ENCODE data around the gene TMEM208.

TMEM208 gene

DNA sequence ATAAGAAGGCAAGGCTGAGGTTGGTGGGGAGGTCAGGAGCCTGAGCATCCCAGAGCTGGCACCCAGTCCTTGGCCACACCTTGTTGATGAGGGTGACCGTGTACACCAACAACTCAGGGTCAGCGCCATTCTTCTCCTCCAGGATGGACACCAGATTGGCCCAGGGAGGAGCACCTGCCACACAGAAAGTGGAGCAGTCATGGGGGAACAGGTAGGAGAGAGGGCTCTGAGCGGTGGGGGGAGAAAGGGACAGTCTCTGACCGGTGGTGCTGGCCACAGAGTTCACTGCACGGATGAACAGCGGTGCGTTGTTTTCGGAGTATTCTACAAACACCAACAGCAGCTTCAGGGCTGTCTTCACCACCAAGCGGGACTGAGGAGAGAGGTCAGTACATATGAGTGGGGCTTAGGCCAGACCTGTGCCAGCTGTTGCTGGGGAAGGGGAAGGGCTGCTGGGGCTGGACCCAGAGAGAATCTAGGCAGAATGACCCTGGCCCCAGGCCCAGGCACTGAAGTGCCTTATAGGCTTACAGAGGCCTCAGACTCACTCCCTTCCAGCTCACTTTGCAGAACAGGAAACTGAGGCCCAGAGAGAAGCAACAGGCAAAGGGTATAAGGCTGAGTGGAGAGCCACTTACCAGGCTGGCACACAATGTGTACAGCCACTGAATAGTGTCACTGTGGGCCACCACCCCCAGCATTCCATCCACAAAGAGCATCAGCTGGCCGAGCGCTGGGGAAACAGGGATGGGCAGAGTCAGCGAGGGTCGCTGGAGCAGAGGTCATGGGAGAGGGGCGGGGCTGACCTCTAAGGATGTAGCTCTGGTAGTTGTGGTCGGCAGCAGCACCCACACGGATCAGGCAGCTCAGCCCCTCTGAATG, 10.7 kb downstream of the TMEM208 start:
- DNase-seq = no peak

DNA sequence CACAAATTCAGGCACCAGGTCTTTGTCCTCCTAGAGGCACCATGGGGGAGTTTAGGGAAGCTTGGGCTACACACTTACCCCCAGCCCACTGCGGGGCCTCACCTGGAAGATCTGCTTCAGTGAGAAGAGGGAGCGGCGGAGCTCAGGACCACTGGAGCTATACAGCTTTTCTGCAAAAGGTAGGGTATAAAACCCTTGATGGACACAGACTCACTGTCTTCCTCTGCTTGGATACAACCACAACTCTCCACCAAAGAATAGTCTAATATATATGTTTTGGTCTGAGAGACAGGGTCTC, 11.3 kb downstream of the TMEM208 start:
- DNase-seq = no peak

DNA sequence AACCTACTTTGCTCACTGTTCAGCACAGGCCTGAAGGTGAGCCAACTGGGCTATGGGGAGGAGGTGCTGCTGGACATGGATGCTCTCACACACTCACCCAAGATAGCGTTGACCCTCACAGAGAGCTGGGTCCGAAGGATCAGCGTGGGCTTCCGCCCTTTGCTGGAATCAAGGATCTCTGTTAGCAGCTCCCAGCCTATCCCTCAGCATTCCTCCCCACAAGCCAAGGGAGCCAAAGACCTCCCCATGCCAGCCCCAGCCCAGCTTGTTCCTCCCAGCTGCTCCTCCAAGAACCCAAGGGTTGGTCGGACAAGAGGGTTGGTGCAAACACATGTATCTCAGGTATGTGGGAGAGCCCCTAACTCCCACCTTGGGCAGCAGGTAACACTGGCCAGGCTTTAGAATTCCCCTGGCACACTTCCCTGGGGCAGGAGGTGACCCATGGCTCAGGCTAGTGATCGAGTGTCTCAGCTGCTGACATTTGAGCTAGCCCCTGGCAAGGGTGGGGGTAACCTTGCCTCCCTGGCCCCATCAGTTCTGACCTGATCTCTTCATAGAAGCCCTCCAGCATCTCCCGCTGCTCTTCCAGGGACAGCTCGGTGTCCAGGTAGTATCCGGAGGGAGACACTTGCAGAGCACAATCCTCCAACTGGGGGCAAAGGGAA, 12.0 kb downstream of the TMEM208 start:
- no peak for DNase-seq

DNA sequence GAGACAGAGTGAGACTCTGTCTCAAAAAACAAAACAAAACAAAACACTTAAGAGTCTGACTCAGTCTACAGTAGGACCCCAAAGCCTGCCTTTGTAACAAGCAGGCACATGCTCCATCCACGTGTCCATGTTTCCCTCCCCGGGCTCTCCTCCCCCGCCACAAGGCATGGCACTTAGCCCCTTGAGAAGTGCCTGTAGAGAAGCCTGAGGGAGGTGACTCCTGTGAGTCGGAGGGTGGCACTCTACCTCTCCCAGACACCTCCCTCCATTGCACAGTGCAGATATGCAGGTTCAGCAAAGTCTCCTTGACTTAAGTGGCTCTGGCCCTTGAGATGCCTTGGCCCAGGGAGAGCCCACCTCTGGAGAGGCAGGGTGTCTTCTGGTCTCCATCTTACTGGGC, 13.6 kb downstream of the TMEM208 start:
- DNase-seq = no peak

DNA sequence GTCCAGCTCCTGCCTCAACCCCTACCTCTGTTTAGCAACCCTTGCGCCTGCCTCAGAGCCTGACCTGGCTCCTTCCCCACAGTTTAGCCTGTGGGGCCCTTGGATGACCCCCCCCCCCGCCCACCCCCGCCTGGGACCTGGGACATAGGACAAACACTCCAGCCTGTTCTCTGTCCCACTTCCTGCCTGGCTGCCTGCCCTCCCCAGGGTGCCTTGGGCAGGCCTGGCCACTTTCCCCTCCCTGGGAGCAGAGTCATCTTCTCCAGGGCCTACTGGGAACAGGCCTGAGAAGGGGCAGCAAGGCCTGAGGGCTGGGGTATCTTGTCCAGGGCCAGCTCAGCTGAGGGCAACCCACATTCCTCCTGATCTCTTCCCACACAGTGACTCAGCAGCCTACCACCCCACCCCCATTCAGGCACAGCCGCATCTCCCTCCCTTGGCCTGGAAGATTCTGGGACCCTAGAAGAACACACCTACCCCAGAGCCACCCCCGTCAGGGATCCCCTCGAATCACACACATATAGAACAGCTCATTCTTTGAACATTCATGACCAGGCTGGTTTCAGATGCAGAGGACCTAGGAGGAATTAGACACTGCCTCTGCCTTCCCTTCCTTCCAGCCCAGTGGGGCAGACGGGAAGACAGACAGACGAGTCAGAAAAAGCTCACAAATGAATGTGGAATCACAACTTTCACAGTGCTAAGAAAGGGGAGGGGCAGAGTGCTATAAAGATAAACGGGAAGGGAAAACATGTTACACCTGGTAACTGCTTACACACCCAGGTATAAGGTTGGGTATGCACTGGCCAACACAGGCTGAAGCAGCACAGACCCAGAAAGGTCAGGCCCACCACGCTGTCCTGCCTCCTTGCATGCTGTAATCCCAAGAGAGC, 14.3 kb downstream of the TMEM208 start:
- no peak for DNase-seq

DNA sequence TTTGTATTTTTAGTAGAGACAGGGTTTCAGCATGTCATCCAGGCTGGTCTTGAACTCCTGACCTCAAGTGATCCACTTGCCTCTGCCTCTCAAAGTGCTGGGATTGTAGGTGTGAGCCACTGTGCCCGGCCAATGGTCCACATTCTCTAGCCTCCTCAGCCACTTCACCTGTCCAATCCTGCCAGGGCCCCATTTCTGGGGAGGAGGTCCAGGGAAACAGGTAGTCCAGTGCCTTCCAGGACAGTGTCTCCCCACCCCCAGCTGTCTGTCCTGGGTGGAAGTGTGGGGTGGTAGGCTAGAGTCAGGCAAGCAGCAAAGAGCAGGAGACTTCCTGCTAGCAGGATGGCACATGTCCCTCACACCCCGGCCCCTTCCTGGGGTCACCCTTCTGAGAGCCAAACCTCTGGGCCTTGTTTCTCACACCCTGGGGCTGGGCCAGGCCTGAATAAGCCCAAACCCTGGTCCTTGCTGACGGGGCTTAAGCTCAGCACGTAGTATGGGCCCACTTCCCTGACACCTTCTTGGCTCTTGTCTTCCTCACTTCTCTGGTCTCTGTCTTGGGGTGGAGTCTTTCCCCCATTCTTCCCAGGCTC, 15.3 kb downstream of the TMEM208 start:
- DNase-seq = no peak

DNA sequence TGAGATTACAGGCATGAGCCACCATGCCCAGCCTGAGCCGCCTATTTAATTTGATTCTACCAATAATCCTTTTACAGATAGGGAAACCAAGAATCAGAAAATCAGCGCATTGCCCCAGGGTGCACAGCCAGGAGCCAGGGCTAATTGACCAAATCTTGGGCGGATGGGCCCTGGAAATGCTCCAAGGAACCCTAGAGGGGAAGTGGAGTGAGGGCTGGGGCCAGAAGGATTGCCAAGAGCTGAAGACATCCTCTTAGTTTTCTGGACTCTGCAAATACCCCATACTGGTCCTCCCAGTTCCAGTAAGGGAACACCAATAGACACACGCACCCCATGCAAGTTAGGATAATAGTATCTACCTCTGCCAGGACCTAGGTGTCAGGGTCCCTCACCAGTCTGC, 16.6 kb downstream of the TMEM208 start:
- no peak for DNase-seq

DNA sequence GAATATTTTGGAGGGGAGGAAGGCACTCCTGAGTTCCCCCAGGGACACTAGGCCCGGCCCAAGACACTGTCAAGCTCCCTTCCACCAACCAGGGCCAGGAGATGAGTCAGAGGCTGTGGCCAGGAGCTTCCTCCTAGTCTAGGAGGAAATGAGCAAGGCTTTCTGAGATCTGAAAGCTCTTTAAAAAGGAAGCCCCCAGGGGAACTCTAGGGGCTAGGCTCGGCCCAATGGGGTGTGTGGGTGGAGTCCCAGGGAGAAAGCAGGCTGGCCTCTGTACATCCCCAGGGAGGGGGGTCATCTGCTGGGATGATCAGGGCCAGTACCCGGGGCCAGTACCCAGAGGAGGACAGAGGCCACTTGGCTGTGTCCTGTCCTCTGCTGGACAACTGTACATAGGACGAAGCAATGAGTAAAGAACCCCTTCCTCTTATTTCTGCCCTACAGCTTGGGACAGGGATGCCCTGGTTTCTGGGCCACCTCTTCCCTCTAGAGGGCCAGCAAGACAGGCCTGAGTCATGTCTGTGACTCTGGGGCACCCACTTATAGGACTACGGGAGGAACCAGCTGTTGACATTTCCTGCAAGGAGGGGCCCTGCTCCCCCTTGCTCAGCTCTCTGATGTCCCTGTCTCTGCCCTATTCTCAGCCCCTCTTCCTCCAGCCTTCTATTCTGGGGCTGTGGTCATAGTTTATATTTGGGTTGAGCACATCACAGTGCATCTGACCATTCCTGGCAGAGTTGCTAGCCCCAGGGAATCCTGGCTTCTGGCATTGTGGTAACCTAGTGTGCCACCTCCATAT, 17.7 kb downstream of the TMEM208 start:
- DNase-seq = peak; percentile 80

DNA sequence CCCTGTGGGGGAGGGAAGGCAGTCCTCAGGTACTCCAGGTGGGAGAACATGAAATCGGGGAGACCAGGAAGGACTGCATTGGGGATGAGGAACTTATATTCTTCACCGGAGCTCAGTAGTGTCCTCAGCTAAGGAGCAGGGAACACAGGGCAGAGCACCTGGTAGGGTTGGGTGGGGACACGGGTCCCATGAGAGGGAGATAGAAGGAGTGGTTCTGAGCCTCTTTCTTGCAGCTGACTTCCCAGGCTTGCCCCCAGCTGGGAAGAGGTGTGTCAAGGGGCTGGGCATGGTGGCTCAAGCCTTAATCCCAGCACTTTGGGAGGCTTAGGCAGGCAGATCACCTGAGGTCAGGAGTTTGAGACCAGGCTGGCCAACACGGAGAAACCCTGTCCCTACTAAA, 18.3 kb downstream of the TMEM208 start:
- no peak for DNase-seq

DNA sequence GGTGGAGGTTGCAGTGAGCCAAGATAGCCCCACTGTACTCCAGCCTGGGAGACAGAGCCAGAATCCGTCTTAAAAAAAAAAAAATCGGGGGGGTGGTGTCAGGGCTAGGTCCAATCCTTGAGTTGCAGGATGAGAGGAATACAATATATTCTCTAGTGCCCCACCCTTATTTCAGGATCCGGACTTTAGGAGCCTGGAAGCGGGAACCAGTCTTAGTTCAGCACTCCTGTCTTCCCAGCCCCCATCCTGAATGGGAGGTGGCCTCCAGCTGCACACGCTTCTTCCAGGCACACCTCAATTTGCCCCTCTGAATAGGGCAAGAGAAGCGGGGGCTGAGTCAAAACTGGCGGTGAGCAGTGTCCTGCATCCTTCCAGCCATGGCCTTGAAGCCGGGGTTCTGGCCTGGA, 18.7 kb downstream of the TMEM208 start:
- no peak for DNase-seq

DNA sequence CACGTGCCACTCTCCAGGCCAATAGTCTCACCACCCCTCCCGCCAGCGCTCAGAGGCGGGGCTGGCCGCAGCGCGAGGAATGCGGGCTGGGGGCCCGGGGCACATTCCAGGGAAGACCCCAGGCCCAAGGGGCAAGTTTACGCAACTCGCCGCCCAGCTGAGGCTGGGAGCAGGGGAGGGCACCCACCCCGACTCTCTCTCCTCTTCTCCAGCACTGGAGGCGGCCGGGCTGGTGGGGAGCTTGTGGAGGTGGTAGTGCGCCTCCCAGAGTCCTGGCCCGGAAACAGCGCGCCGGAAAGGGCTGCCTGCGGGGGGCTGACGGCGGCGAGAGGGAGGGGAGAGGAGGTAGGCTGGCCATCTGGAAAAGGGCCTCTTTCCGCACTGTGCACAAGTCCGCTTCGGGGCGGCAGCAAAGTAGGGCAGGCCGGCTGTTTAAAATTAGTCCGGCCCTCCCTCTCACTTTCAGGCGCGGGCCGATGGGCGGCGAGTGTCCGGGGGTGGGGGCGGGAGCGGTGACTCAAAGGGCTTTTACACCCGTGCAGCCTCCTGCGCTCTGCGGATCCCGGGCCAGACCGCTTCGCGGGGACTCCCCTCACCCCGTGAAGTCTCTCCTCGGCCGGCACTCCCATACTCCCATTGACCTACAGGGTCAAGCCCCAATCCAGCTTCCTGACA, 19.3 kb downstream of the TMEM208 start:
- peak; percentile 45 for DNase-seq

DNA sequence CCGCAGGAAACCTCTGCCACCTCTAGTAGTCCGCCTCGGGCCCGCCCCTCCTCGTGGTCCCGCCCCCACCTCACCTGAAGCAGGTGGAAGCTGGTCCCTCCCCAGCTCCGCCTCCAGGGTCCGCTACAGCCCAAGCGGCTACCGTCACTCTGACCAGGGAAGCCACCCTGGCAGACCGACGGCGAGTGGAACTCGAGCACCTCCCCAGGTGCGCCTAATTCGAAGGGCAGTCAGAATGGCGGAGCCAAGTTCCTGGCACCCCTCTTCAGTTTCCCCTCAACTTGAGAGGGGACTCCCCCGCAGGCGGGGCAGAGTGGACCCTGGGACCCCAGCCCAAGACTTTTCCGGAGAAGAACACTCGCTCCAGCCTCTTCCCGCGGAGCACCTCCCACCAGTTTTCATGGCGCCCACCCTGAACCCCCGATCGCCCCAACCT, 19.8 kb downstream of the TMEM208 start:
- DNase-seq = peak; percentile 39

DNA sequence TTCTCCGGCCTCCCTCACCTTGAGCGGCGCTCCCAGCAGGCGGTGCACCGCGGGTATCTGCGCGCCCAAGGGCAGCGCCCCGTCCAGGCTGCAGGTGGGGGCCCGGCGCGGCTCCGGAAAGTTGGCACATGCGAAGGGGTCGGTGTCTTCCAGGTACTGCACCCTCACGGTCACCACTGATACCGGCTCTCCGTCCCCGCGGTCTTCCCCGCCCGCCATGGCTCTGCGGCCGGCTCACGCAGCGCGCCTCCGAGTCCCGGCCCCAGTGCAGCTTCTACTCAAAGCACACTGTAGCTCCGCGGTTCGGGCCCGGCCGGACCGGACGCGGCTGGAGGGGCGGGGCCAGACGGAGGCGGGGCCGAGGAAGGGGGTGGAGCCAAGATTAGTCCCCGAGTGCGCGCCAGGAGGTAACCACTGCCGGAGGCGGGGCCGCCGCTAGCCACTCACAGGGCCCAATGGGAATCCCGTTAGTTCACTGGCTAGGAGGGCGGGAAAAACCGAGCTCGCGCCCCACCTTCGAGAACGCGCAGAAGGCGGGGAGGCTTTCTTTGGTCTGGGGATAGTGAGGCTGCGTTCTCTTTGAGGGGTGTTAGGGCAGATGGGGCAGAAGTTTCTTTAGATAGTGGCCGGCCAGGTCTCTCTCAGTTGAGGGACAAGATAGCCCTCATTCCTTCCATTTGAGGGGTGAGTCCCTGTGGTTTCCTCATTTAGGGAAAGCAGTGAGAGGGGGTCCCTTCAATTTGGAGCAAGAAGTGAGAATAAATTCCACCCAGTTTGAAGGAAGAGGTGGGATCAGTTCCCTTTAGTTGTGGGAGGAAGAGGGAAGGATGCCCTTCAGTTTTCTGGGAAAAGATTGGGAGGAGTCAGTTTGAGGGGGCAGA, 20.5 kb downstream of the TMEM208 start, which contains the start of gene FHOD1:
TSS of gene FHOD1 (minus strand) at position 290 of the 881 bp plus-strand sequence. CDS start at position 219, 71 bp downstream.
- DNase-seq = peak; percentile 95

DNA sequence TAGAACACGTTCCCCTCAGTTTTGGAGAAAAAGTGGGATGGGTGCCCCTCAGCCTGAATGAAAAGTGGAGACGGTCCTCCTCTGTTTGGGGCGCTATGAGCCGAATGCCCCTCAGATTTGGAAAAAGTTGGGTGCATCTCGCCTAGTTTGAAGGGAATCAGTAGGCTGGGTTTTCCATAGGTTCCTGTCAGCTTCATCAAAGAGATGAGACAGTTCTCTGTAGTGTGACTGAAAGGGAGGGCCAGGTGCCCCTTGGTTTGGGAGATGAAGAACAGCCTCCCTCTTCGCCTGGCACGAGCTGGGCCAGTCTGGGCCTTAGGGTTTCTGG, 21.1 kb downstream of the TMEM208 start:
- DNase-seq = no peak

DNA sequence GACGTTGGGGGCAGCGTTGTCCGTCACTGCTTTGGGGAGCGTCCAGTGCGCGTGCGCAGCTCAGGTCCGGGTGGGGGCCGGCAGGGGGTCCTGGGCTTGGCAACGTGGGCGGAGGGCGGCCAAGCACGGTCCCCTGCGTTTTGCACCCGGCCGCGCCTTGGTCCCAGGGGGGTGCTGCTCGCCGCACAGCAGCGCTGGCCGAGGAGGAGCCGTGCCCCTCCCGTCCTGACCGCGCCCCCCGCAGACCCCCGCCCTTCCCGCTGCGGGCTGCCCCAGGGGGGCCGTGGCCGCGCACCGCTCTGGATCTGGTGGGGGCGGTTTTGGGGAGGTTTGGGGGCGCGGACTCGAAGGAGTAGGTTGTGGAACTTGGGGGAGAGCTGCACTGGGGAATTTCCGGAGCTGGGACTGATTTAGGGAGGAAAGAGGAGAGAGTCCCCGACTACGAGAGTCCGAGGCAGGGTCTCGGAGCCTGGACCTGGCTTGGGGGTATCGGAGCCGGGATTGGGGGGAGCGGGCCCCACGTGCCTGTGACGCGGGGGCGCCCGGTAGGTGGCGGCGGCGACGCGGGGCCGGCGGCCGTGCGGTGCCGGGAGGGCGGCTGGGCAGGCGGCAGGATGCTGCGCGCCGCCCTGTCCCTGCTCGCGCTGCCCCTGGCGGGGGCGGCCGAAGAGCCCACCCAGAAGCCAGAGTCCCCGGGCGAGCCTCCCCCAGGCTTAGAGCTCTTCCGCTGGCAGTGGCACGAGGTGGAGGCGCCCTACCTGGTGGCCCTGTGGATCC, 21.7 kb downstream of the TMEM208 start, which contains the start of gene SLC9A5:
TSS of gene SLC9A5 (plus strand) at position 579 of the 777 bp plus-strand sequence. CDS start at position 615, 36 bp downstream.
- no peak for DNase-seq

DNA sequence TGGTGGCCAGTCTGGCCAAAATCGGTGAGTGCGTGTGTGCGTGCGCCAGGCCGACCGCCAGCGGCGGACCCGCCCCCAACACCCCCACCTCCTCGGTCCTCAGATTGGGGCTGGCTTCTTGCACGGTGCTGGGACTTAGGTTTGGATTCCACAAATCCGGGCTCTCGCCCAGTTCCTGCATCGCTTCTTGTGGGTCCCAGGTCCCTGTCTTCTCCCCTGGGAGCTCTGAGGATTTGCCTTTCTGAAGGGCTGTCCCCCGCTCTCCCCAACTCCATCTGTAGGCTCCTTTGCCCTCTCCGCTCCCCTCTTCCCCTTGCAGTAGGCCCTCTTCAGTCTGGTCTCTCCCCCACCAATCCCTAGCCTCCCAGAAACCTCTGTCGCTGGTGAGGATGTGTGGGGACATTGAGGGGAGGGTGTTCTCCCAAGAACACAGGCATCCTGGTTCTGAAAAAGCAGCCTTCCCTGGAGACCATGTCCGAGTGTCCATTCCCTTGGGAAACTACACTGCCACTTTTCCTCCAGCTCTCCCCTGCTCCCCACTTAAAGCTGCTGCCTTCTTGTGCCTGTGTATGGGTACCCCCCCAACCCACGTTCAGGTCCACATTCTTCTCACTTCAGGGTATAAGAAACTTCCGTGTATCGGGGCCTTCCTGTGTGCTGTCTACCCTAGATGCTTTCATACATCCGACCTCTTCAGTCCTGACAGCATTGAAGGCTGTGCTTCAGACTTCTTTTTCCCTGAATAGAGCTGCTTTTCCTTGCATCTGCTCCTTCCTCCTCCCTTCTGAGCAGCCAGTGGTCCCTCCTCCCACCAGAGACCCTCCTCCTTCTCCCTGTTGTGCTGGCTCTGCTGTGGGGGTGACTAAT, 22.5 kb downstream of the TMEM208 start:
- DNase-seq = no peak

DNA sequence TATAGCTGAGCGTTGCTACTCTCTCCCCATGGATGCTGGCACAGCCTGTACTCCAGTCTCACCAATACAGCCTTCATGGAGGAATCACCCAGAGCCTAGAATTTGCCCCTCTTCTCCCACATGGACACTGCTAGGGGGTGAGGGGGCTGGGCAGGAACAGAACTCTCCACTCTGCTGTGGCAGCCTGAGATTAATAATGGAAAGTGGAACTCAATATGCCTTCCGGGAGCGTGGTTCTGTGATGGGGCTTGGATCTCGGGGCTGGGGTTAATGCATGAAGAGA, 23.1 kb downstream of the TMEM208 start:
- no peak for DNase-seq

DNA sequence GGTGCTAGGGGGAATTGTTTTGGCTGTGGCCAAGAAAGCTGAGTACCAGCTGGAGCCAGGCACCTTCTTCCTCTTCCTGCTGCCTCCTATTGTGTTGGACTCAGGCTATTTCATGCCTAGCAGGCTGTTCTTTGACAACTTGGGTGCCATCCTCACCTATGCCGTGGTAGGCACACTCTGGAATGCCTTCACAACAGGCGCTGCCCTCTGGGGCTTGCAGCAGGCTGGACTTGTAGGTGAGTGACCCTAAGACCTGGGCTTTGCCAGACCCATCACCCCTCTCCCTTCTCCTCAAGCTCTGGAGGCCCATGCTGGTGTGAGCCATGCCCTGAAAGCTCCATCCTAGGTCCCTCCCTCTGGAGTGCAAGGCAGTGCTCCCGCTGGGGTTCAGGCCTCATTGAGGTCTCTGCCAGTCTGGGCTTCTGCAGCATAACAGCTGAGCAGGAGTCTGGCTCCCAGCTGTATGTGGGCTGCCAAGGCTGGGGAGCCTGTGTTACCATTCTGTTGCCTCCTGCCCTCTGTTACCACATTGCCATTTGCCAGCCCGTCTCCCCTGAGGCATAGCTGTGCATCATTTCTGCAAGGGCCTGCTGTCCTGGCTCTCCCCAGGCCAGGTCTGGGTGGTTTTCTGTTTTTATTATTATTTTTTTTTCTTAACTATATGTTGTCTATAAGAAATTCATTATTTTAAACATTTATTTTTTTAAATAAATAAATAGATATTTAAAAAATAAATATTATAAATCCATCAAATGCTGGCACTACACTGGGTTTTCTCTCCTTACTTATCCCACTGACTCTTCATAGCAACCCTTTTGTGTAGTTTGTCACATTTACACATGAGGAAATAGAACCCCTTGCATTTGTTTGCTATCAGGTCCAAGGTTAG, 25.9 kb downstream of the TMEM208 start:
- no peak for DNase-seq
